Neural crest cell (in vitro differentiated cells): Measurements from ENCODE around the gene SCO2. TPM values are rescaled to one million over a fixed set of nuclear protein-coding genes. Genes with fewer than 3 reads are reported as not detected.

Experiments used
- DNase-seq: peaks from one replicate; pipeline ENCODE4 v3.0.0; 2021; ENCODE audit warnings: low read depth, mixed read lengths, low spot score
- H3K27ac Mint-ChIP-seq: one replicate; pipeline ENCODE4 v1.8.0; 2021; ENCODE audit warnings: mild to moderate bottlenecking, mixed read lengths; ENCODE audit not compliant: unreplicated experiment
- H3K27me3 Mint-ChIP-seq: 2 replicates; pipeline ENCODE4 v1.8.0; 2021; ENCODE audit warnings: low read depth, mild to moderate bottlenecking, mixed read lengths
- H3K36me3 Mint-ChIP-seq: 2 replicates; pipeline ENCODE4 v1.8.0; 2021; ENCODE audit warnings: low read depth, mild to moderate bottlenecking, mixed read lengths
- H3K4me1 Mint-ChIP-seq: 2 replicates; pipeline ENCODE4 v1.8.0; 2021; ENCODE audit warnings: mixed read lengths
- H3K4me3 Mint-ChIP-seq: one replicate; pipeline ENCODE4 v1.8.0; 2021; ENCODE audit warnings: mild to moderate bottlenecking, mixed read lengths
- H3K9me3 Mint-ChIP-seq: 2 replicates; pipeline ENCODE4 v1.8.0; 2021; ENCODE audit warnings: mixed read lengths
- total RNA-seq: library from RNA; stranded (reverse); gene quantifications from 2 replicates; pipeline ENCODE4 v1.2.1, GENCODE V29; 2021
- TF ChIP-seq, protein P1 (sequence below): fragments of 200-600 bp; sonication (generic); conservative IDR thresholded peaks from 2 replicates; pipeline ENCODE4 v1.5.0; 2021; ENCODE audit warnings: antibody characterized with exemption, mild to moderate bottlenecking

Gene SCO2
- total RNA-seq, 1 donor from 2014 or later, result 2.3 TPM

DNA sequence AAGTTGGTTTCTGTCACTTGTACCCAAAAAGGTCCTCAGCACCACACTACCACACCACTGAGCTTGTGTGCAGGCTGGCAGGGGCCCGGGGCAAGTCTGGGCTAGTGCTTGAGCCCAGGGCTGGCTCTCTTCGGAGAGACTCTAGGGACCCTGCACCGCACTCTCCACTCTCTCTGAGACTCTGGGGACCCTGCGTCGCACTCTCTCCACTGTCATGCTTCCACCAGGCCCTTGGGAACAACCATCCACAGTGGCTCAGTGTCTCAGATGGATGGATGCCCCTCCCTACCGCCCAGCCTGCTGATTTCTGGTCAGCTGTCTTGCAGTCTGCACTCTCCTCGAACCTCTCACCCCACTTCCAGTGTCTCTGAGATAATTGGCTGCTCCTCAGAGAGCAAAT lies 48.5 kb downstream of the SCO2 start:
- peaks cover 33% of the 10 kb centered on the region for H3K4me1 Mint-ChIP-seq
- TF ChIP-seq, protein P1, sequence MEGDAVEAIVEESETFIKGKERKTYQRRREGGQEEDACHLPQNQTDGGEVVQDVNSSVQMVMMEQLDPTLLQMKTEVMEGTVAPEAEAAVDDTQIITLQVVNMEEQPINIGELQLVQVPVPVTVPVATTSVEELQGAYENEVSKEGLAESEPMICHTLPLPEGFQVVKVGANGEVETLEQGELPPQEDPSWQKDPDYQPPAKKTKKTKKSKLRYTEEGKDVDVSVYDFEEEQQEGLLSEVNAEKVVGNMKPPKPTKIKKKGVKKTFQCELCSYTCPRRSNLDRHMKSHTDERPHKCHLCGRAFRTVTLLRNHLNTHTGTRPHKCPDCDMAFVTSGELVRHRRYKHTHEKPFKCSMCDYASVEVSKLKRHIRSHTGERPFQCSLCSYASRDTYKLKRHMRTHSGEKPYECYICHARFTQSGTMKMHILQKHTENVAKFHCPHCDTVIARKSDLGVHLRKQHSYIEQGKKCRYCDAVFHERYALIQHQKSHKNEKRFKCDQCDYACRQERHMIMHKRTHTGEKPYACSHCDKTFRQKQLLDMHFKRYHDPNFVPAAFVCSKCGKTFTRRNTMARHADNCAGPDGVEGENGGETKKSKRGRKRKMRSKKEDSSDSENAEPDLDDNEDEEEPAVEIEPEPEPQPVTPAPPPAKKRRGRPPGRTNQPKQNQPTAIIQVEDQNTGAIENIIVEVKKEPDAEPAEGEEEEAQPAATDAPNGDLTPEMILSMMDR, result no peak
- H3K27me3 Mint-ChIP-seq, result peaks cover 39% of the 10 kb centered on the region
- no peak for DNase-seq
- H3K9me3 Mint-ChIP-seq, result no peaks in the 10 kb centered on the region
- peak overlapping the region; percentile 84 for H3K4me3 Mint-ChIP-seq
- no peak overlapping the region for H3K27ac Mint-ChIP-seq
- H3K36me3 Mint-ChIP-seq, result no peaks in the 10 kb centered on the region

DNA sequence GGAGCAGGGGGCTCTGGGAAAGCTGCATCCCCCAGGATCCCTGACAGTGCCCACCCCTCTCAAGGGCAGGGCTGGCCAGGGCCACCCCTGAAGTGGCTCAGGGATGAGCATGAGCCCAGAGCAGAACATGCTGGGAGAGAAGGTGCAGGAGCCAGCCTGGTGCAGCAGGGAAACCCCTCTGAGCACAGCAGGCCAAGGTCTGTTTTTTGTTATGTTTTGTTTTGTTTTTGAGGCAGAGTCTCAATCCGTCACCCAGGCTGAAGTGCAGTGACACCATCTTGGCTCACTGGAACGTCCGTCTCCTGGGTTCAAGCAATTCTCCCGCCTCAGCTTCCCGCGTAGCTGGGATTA lies 49.8 kb downstream of the SCO2 start:
- TF ChIP-seq, protein P1, result no peak
- no peak for DNase-seq
- Mint-ChIP-seq H3K27ac (no peak overlapping the region), H3K9me3 (no peaks in the 10 kb centered on the region), H3K4me3 (peak overlapping the region; percentile 84), H3K36me3 (no peaks in the 10 kb centered on the region), H3K27me3 (peaks cover 34% of the 10 kb centered on the region), H3K4me1 (peaks cover 33% of the 10 kb centered on the region)

GRCh38 chr22:50474710-50475651 lies 50.4 kb downstream of the SCO2 start, which contains the start of gene SBF1:
TSS of gene SBF1 (minus strand) at chr22:50475035. CDS start at chr22:50474840, 195 bp downstream.
- Mint-ChIP-seq H3K27ac (peak within 1 kb of the TSS; percentile 97), H3K9me3 (no peaks in the 10 kb centered on the region), H3K4me3 (peak within 1 kb of the TSS; percentile 91), H3K27me3 (peaks cover 28% of the 10 kb centered on the region), H3K4me1 (peaks cover 33% of the 10 kb centered on the region), H3K36me3 (no peaks in the 10 kb centered on the region)
- TF ChIP-seq, protein P1, result no peak
- DNase-seq, result peak; percentile 86

DNA sequence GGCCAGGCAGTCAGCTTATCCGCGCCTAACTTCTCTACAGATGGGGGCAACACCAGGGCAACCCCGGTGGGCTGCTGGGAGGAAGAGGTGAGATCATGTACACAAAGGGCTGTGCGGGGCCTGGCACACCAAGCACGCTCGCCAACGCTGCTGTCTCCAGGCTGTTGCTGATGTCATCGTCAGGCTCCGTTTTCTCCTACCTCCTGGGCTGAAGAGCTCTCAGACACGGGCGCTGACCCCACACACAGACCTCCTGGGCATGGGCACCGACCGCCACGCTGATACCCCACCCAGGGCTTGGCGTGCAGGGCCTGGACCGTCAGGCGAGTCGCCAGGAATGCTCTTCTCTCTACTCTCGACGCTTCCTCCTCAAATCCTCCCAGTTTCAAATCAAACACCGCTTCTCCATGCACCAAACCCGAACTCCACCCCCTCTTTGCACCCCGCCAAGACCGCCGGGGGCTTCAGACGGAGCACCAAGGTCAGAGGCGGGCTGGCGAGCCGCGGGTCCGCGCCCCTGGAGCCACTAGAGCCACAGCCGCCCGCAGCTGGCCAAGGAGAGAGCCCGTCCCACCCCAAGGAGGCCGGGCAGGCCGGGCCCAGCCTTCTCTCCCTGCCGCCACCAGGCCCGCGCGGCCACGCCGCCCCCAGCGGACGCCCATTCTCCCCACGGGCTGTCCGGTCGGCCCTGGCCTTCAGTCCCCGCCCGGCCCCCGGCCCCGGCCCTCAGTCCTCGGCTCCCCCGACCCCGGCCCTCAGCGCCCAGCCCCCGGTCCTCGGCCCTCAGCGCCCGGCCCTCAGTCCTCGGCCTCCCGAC lies 51.3 kb downstream of the SCO2 start:
- Mint-ChIP-seq H3K27ac (peak overlapping the region; percentile 97), H3K4me1 (peaks cover 33% of the 10 kb centered on the region), H3K4me3 (peak overlapping the region; percentile 91), H3K36me3 (no peaks in the 10 kb centered on the region), H3K27me3 (peaks cover 19% of the 10 kb centered on the region), H3K9me3 (no peaks in the 10 kb centered on the region)
- DNase-seq, result peak; percentile 27
- TF ChIP-seq, protein P1, result peak; percentile 11

Other genes with a start within 250 kb of the SCO2 start
- 128 and 130 TPM in 2 replicates for gene PLXNB2, start 218.0 kb downstream of the SCO2 start, total RNA-seq
- 18.8 and 22.0 TPM in 2 replicates for gene DENND6B, start 198.6 kb downstream of the SCO2 start, total RNA-seq
- gene PPP6R2, start 182.3 kb downstream of the SCO2 start, total RNA-seq, result 54.8 and 55.9 TPM in 2 replicates
- gene SBF1, start 50.6 kb downstream of the SCO2 start, total RNA-seq, result 116 and 130 TPM in 2 replicates
- 1.7 TPM in 2 replicates for gene ADM2, start 44.1 kb downstream of the SCO2 start, total RNA-seq
- gene MIOX, start 38.7 kb downstream of the SCO2 start, total RNA-seq, result 0.30 and 0.35 TPM in 2 replicates
- 76.6 and 82.9 TPM in 2 replicates for gene LMF2, start 17.9 kb downstream of the SCO2 start, total RNA-seq
- 114 and 116 TPM in 2 replicates for gene NCAPH2, start 17.4 kb downstream of the SCO2 start, total RNA-seq
- gene TYMP, start 4.4 kb upstream of the SCO2 start, total RNA-seq, result 0.86 and 1.2 TPM in 2 replicates
- gene KLHDC7B, start 20.3 kb upstream of the SCO2 start, total RNA-seq, result 0.05 and 0.07 TPM in 2 replicates
- not detected in 2 replicates for gene SYCE3, start 37.3 kb upstream of the SCO2 start, total RNA-seq
- 81.2 and 84.1 TPM in 2 replicates for gene CPT1B, start 52.8 kb upstream of the SCO2 start, total RNA-seq
- 88.1 and 91.3 TPM in 2 replicates for gene CHKB, start 57.3 kb upstream of the SCO2 start, total RNA-seq
- 30.4 and 31.8 TPM in 2 replicates for gene MAPK8IP2, start 75.2 kb upstream of the SCO2 start, total RNA-seq
- 14.6 and 16.1 TPM in 2 replicates for gene ARSA, start 102.6 kb upstream of the SCO2 start, total RNA-seq
- 15.2 and 15.4 TPM in 2 replicates for gene SHANK3, start 147.2 kb upstream of the SCO2 start, total RNA-seq
- gene ACR, start 212.6 kb upstream of the SCO2 start, total RNA-seq, result 0.34 TPM in 1 of 2 replicates, not detected in the other